Natural killer cell (primary cell): Measurements from ENCODE around the gene RTP4. TPM values are rescaled to one million over a fixed set of nuclear protein-coding genes. Genes with fewer than 3 reads are reported as not detected.
A peak's percentile ranks its signal among the peaks of the same experiment; 100 is the strongest.

Experiments used
- ATAC-seq, 3 donors: fragments of 150-1000 bp in 2 of 3; fragments of 200-7000 bp in 1 of 3; cut with Tn5 transposase; 1 replicate in 1 of 3; 2 replicates in 2 of 3; pipeline ENCODE4 v1.10.0; 2021; ENCODE audit warnings: mild to moderate bottlenecking in 2 of 3, moderate library complexity in 2 of 3
- DNase-seq, 2 donors: peaks; one replicate each; pipeline versions ENCODE4 v3.0.0 to v3.0.0-alpha.2; 2013 to 2021; ENCODE audit warnings: mixed read lengths in 1 of 2
- H3K27ac ChIP-seq: one replicate; pipeline ENCODE4 v1.5.1; 2013; ENCODE audit warnings: mild to moderate bottlenecking, low read length
- H3K27me3 ChIP-seq: one replicate; pipeline ENCODE4 v1.6.1; 2013; ENCODE audit warnings: low read length; ENCODE audit not compliant: control insufficient read depth, insufficient read depth
- H3K36me3 ChIP-seq: one replicate; pipeline ENCODE4 v1.6.1; 2013; ENCODE audit warnings: low read length; ENCODE audit not compliant: control insufficient read depth, insufficient read depth
- H3K4me1 ChIP-seq: one replicate; pipeline ENCODE4 v1.6.1; 2013; ENCODE audit warnings: low read length; ENCODE audit not compliant: control insufficient read depth, insufficient read depth
- H3K4me3 ChIP-seq: one replicate; pipeline ENCODE4 v1.5.1; 2013; ENCODE audit warnings: low read length
- H3K9me3 ChIP-seq: one replicate; pipeline ENCODE4 v1.6.1; 2013; ENCODE audit warnings: low read length; ENCODE audit not compliant: control insufficient read depth, insufficient read depth
- H3K27ac Mint-ChIP-seq, 2 donors: one replicate each; pipeline ENCODE4 v1.8.0; 2022; ENCODE audit warnings: mild to moderate bottlenecking in 2 of 2, mixed read lengths in 2 of 2, moderate library complexity in 1 of 2
- H3K27me3 Mint-ChIP-seq, 2 donors: one replicate each; pipeline ENCODE4 v1.8.0; 2022; ENCODE audit warnings: low read depth in 2 of 2, mixed read lengths in 2 of 2
- H3K36me3 Mint-ChIP-seq: one replicate; pipeline ENCODE4 v1.8.0; 2022; ENCODE audit warnings: mixed read lengths
- H3K4me1 Mint-ChIP-seq, 2 donors: one replicate each; pipeline ENCODE4 v1.8.0; 2022; ENCODE audit warnings: mixed read lengths in 2 of 2
- H3K4me3 Mint-ChIP-seq: one replicate; pipeline ENCODE4 v1.8.0; 2022; ENCODE audit warnings: mild to moderate bottlenecking, moderate library complexity, mixed read lengths
- H3K9me3 Mint-ChIP-seq, 2 donors: one replicate each; pipeline ENCODE4 v1.8.0; 2022; ENCODE audit warnings: mixed read lengths in 2 of 2
- CTCF ChIP-seq: fragments of 200-600 bp; IDR thresholded peaks from one replicate; pipeline ENCODE4 v1.8.0; 2022; ENCODE audit warnings: antibody characterized with exemption
- WGBS: methylation state at CpG from one replicate; pipeline ENCODE4 v1.1.7; 2013; ENCODE audit warnings: missing lambda C conversion rate; ENCODE audit not compliant: insufficient coverage; 5-methylcytosine and 5-hydroxymethylcytosine counted together
- intact Hi-C: fragments of 100-400 bp; cut with micrococcal nuclease; formaldehyde crosslinking; loops from one replicate; pipeline ENCODE4 v1.14.2; 2022
- total RNA-seq, 4 donors: library from RNA; stranded (reverse); fragments of 120-200 nt in 1 of 4; gene quantifications; one replicate each; pipeline versions ENCODE4 v1.2.3 to v1.2.4, GENCODE V29; 2013 to 2022

The RTP4 gene
- total RNA-seq, 3 donors from 2014 or later (not counting 1 experiment from before 2014, with no cell fraction given), result 4.2 to 8.0 (median 4.4) TPM

DNA sequence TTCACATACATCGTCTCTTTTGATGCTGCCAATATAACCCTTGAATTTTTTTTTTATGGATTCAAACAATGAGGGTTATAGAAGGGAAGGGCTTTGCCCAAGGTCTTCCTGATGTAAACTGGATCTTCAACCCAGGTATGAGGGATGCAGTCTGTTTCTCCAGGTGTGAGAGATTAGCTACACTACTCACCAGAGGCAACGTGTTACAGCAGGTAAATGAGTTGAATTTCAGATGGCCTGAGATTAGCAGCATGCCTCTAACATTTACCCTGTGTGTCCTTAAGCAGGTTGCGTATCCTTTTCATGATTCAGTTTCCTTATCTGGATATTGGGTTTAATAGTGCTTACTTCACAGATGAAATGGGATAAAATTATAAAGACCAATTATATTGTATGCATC lies 1.9 kb downstream of the RTP4 start:
- Histone ChIP-seq H3K4me1 (peaks cover 12% of the 10 kb centered on the region), H3K9me3 (peaks cover 9% of the 10 kb centered on the region), H3K27ac (no peak overlapping the region), H3K36me3 (peaks cover 20% of the 10 kb centered on the region), H3K4me3 (no peak overlapping the region), H3K27me3 (no peaks in the 10 kb centered on the region)
- Mint-ChIP-seq H3K9me3 (peaks cover 0 to 3% of the 10 kb centered on the region in 2 donors), H3K4me3 (peak overlapping the region; percentile 75), H3K27me3 (no peaks in the 10 kb centered on the region), H3K4me1 (peaks cover 53 to 55% of the 10 kb centered on the region in 2 donors), H3K36me3 (peaks cover 32% of the 10 kb centered on the region), H3K27ac (peak overlapping the region; percentile 52 to 96)
- intact Hi-C loops, result no loop called here
- ATAC-seq, result no peak
- TF ChIP-seq CTCF, result no peak
- WGBS, result 79% methylated on average over 2 of the region's 3 CpGs
- DNase-seq, result no peak

DNA sequence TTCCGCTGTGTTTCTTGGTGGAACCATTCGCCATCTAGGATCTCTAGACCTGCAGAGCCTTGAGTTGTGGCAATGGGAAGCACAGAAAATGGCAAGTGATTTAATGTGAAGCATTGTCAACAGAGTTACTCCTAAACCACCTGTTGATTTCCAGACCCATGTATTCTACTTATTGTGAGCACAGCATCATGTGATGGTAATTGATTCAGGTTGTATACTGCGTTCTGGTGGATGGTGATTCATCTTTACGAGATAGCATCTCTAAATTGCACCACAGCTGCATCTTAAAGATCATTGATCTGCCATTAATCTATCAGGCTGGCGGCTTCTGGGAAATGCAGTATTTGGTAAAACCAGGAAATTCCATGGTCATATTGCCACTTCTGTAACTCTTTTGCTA lies 7.4 kb downstream of the RTP4 start:
- H3K4me3 Mint-ChIP-seq, result no peak overlapping the region
- H3K27me3 Mint-ChIP-seq, result no peaks in the 10 kb centered on the region
- no peaks in the 10 kb centered on the region for H3K27me3 ChIP-seq
- H3K36me3 Mint-ChIP-seq, result peaks cover 43% of the 10 kb centered on the region
- intact Hi-C loops, result no loop called here
- H3K9me3 ChIP-seq, result peaks cover 11% of the 10 kb centered on the region
- H3K4me3 ChIP-seq, result no peak overlapping the region
- no peak for ATAC-seq
- peaks cover 53 to 63% of the 10 kb centered on the region in 2 donors for H3K4me1 Mint-ChIP-seq
- H3K4me1 ChIP-seq, result no peaks in the 10 kb centered on the region
- H3K36me3 ChIP-seq, result peaks cover 19% of the 10 kb centered on the region
- no peak overlapping the region for H3K27ac ChIP-seq
- no peak overlapping the region for H3K27ac Mint-ChIP-seq
- WGBS, result 79% methylated on average over 5 of the region's 5 CpGs
- no peak for TF ChIP-seq CTCF
- DNase-seq, result no peak
- peaks cover 0 to 3% of the 10 kb centered on the region in 2 donors for H3K9me3 Mint-ChIP-seq

DNA sequence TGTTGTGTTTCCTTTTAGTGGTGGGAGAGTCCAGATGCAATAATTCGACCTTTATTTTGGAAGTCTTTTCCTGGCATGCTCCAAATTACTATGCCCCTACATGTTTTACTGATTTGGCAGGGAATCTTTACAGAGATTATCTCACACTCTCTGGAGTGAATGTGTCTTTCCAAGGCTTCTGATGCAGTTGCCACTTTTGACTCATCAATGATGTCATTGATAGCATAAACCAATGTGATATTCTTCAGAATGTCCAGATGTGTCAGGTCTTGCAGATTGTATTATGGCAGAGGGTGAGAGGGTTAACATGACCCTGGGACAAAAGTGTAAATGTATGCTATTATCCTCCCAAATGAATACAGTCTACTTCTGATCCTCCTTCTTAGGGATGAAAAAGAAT lies 9.7 kb downstream of the RTP4 start:
- no CpG with 5 or more reads among the region's 1 CpG for WGBS
- Histone ChIP-seq H3K4me1 (no peaks in the 10 kb centered on the region), H3K9me3 (peaks cover 3% of the 10 kb centered on the region), H3K4me3 (no peak overlapping the region), H3K27me3 (no peaks in the 10 kb centered on the region), H3K27ac (no peak overlapping the region), H3K36me3 (no peaks in the 10 kb centered on the region)
- Mint-ChIP-seq H3K4me3 (no peak overlapping the region), H3K36me3 (peaks cover 27% of the 10 kb centered on the region), H3K27ac (no peak overlapping the region), H3K9me3 (peaks cover 0 to 3% of the 10 kb centered on the region in 2 donors), H3K4me1 (peaks cover 42 to 52% of the 10 kb centered on the region in 2 donors), H3K27me3 (no peaks in the 10 kb centered on the region)
- ATAC-seq (no peak), DNase-seq (no peak)
- TF ChIP-seq CTCF, result no peak
- intact Hi-C loops, result no loop called here

- Histone ChIP-seq H3K27me3 (no peaks in the 10 kb centered on the region), H3K36me3 (no peaks in the 10 kb centered on the region), H3K27ac (no peak overlapping the region), H3K4me1 (no peaks in the 10 kb centered on the region), H3K9me3 (no peaks in the 10 kb centered on the region), H3K4me3 (no peak overlapping the region)
- peaks cover 8 to 9% of the 10 kb centered on the region in 2 donors for H3K4me1 Mint-ChIP-seq
- peaks cover 25% of the 10 kb centered on the region for H3K36me3 Mint-ChIP-seq
- H3K4me3 Mint-ChIP-seq, result no peak overlapping the region
- intact Hi-C loops, result no loop called here
- no peak for TF ChIP-seq CTCF
- DNase-seq (no peak), ATAC-seq (no peak)
- H3K27me3 Mint-ChIP-seq, result peaks cover 0 to 3% of the 10 kb centered on the region in 2 donors
- WGBS, result 96% methylated on average over 8 of the region's 8 CpGs
- H3K9me3 Mint-ChIP-seq, result peaks cover 3 to 9% of the 10 kb centered on the region in 2 donors
- no peak overlapping the region for H3K27ac Mint-ChIP-seq
Observed at GRCh38 chr3:187382609-187383151, 14.5 kb downstream of the RTP4 start.
